WI38 (cell line): Measurements from ENCODE around the gene AGAP1.

ENCODE experiments used
- H3K4me3 ChIP-seq: 2 replicates; pipeline ENCODE4 v1.5.1; 2011; ENCODE audit warnings: low read depth, mild to moderate bottlenecking, control low read depth, low read length
- CTCF ChIP-seq: IDR thresholded peaks from 2 replicates; pipeline ENCODE4 v1.5.1; 2012; ENCODE audit warnings: low read depth, mild to moderate bottlenecking, control low read depth, low read length

AGAP1 gene

GRCh38 chr2:235851828-235852525 lies 358.1 kb downstream of the AGAP1 start:
- no peak overlapping the region for H3K4me3 ChIP-seq
- no peak for TF ChIP-seq CTCF

GRCh38 chr2:235852526-235852920 lies 358.7 kb downstream of the AGAP1 start:
- no peak for TF ChIP-seq CTCF
- H3K4me3 ChIP-seq: no peak overlapping the region

- TF ChIP-seq CTCF: no peak
- H3K4me3 ChIP-seq: no peak overlapping the region
These were observed 360.4 kb downstream of the AGAP1 start for GRCh38 chr2:235854276-235854675.

GRCh38 chr2:235855011-235855410 lies 361.2 kb downstream of the AGAP1 start:
- TF ChIP-seq CTCF: no peak
- no peak overlapping the region for H3K4me3 ChIP-seq

- TF ChIP-seq CTCF: no peak
- no peak overlapping the region for H3K4me3 ChIP-seq
These were observed 362.5 kb downstream of the AGAP1 start for GRCh38 chr2:235856151-235856854.

- TF ChIP-seq CTCF: no peak
- H3K4me3 ChIP-seq: no peak overlapping the region
These were observed 363.8 kb downstream of the AGAP1 start for GRCh38 chr2:235857598-235857997.

- TF ChIP-seq CTCF: no peak
- H3K4me3 ChIP-seq: no peak overlapping the region
These were observed 365.0 kb downstream of the AGAP1 start for GRCh38 chr2:235858881-235859280.
